MM.1S (cell line): Measurements from ENCODE around the gene LRRC1.

Experiments
- DNase-seq: peaks from one replicate; pipeline ENCODE4 v3.0.0-alpha.2; 2015
- H2AFZ ChIP-seq: fragments of 300-600 bp; sonication (generic); 2 replicates; pipeline ENCODE4 v1.6.0; 2016; ENCODE audit warnings: antibody characterized with exemption, low read length
- H3F3A ChIP-seq: fragments of 300-600 bp; sonication (generic); 2 replicates; pipeline ENCODE4 v1.6.1; 2016; ENCODE audit warnings: mild to moderate bottlenecking, antibody characterized with exemption, low read length, moderate library complexity, mixed read lengths; ENCODE audit not compliant: insufficient read depth
- H3K27ac ChIP-seq: fragments of 300-600 bp; sonication (generic); 2 replicates; pipeline ENCODE4 v1.5.1; 2016; ENCODE audit warnings: mild to moderate bottlenecking, low read length
- H3K27me3 ChIP-seq: fragments of 300-600 bp; sonication (generic); replicated peaks from 2 replicates; pipeline ENCODE4 v1.6.0; 2016; ENCODE audit warnings: low read length; ENCODE audit not compliant: insufficient read depth
- H3K36me3 ChIP-seq: fragments of 300-600 bp; sonication (generic); replicated peaks from 2 replicates; pipeline ENCODE4 v1.6.1; 2016; ENCODE audit warnings: mild to moderate bottlenecking, low read length, mixed read lengths; ENCODE audit not compliant: insufficient read depth
- H3K4me1 ChIP-seq: fragments of 300-600 bp; sonication (generic); 2 replicates; pipeline ENCODE4 v1.6.1; 2016; ENCODE audit warnings: low read length, mixed read lengths
- H3K4me2 ChIP-seq: fragments of 300-600 bp; sonication (generic); 2 replicates; pipeline ENCODE4 v1.6.0; 2016; ENCODE audit warnings: low read depth, low read length
- H3K4me3 ChIP-seq: fragments of 300-600 bp; sonication (generic); 2 replicates; pipeline ENCODE4 v1.5.1; 2016; ENCODE audit warnings: low read length, mixed read lengths
- H3K79me2 ChIP-seq: fragments of 300-600 bp; sonication (generic); 2 replicates; pipeline ENCODE4 v1.6.1; 2016; ENCODE audit warnings: mixed run types, low read length, mixed read lengths
- H3K9ac ChIP-seq: fragments of 300-600 bp; sonication (generic); 2 replicates; pipeline ENCODE4 v1.6.1; 2016; ENCODE audit warnings: low read length, mixed read lengths
- H3K9me2 ChIP-seq: fragments of 300-600 bp; sonication (generic); replicated peaks from 2 replicates; pipeline ENCODE4 v1.6.1; 2016; ENCODE audit warnings: mild to moderate bottlenecking, low read length, mixed read lengths; ENCODE audit not compliant: insufficient read depth
- H3K9me3 ChIP-seq: fragments of 300-600 bp; sonication (generic); replicated peaks from 2 replicates; pipeline ENCODE4 v1.6.1; 2016; ENCODE audit warnings: mild to moderate bottlenecking, low read length, mixed read lengths; ENCODE audit not compliant: insufficient read depth
- H4K20me1 ChIP-seq: fragments of 300-600 bp; sonication (generic); 2 replicates; pipeline ENCODE4 v1.6.1; 2016; ENCODE audit warnings: mild to moderate bottlenecking, low read length, moderate library complexity, mixed read lengths; ENCODE audit not compliant: insufficient read depth
- CTCF ChIP-seq: fragments of 300-600 bp; sonication (generic); IDR thresholded peaks from 2 replicates; pipeline ENCODE4 v1.5.1; 2016; ENCODE audit warnings: antibody characterized with exemption, low read length, mixed read lengths
- EZH2 ChIP-seq: fragments of 300-600 bp; sonication (generic); optimal IDR thresholded peaks from 2 replicates; pipeline ENCODE3; 2017; ENCODE audit warnings: low read depth, mild to moderate bottlenecking, antibody characterized with exemption, low read length, mixed read lengths
- EZH2phosphoT487 ChIP-seq: fragments of 300-600 bp; sonication (generic); IDR thresholded peaks from 2 replicates; pipeline ENCODE4 v1.6.1; 2018; ENCODE audit warnings: antibody characterized with exemption, low read length

Gene LRRC1

GRCh38 chr6:53917464-53917842 is 122.6 kb downstream of the LRRC1 start:
- peak; percentile 32 for DNase-seq
- Histone ChIP-seq H3K9ac (peak overlapping the region; percentile 37; the same call in 1 of the 2 replicates), H2AFZ (no peak overlapping the region), H3K4me2 (peak overlapping the region; percentile 61), H3F3A (peaks cover 22% of the 10 kb centered on the region), H3K27ac (peak overlapping the region; percentile 81), H3K9me3 (no peaks in the 10 kb centered on the region), H3K9me2 (no peaks in the 10 kb centered on the region), H4K20me1 (no peaks in the 10 kb centered on the region), H3K4me1 (peaks cover 50% of the 10 kb centered on the region), H3K27me3 (no peaks in the 10 kb centered on the region), H3K4me3 (peak overlapping the region; percentile 1; the same call in 1 of the 2 replicates), H3K36me3 (no peaks in the 10 kb centered on the region), H3K79me2 (0 out of 2 replicates have a peak, but pooled peaks cover 4% of the 10 kb centered on the region)
- TF ChIP-seq CTCF = no peak
- no peak for TF ChIP-seq EZH2
- no peak for TF ChIP-seq EZH2phosphoT487

GRCh38 chr6:53918854-53919510 is 124.2 kb downstream of the LRRC1 start:
- no peaks in the 10 kb centered on the region for H3K9me3 ChIP-seq
- peak overlapping the region; percentile 61; the same call in 1 of the 2 replicates for H3K4me2 ChIP-seq
- 0 out of 2 replicates have a peak, but pooled peaks cover 4% of the 10 kb centered on the region for H3K79me2 ChIP-seq
- no peaks in the 10 kb centered on the region for H3K27me3 ChIP-seq
- peaks cover 22% of the 10 kb centered on the region for H3F3A ChIP-seq
- no peak overlapping the region for H2AFZ ChIP-seq
- H3K9me2 ChIP-seq = no peaks in the 10 kb centered on the region
- peaks cover 50% of the 10 kb centered on the region for H3K4me1 ChIP-seq
- H3K4me3 ChIP-seq = no peak overlapping the region
- H3K36me3 ChIP-seq = no peaks in the 10 kb centered on the region
- H3K9ac ChIP-seq = no peak overlapping the region
- no peak overlapping the region for H3K27ac ChIP-seq
- TF ChIP-seq EZH2phosphoT487 (no peak), CTCF (no peak), EZH2 (no peak)
- no peak for DNase-seq
- no peaks in the 10 kb centered on the region for H4K20me1 ChIP-seq

GRCh38 chr6:53919881-53920360 is 125.1 kb downstream of the LRRC1 start:
- peaks cover 22% of the 10 kb centered on the region for H3F3A ChIP-seq
- no peak for DNase-seq
- no peaks in the 10 kb centered on the region for H3K27me3 ChIP-seq
- no peak overlapping the region for H2AFZ ChIP-seq
- no peak overlapping the region for H3K4me2 ChIP-seq
- no peaks in the 10 kb centered on the region for H4K20me1 ChIP-seq
- H3K36me3 ChIP-seq = no peaks in the 10 kb centered on the region
- no peak overlapping the region for H3K4me3 ChIP-seq
- H3K79me2 ChIP-seq = 0 out of 2 replicates have a peak, but pooled peaks cover 4% of the 10 kb centered on the region
- peaks cover 44% of the 10 kb centered on the region for H3K4me1 ChIP-seq
- no peaks in the 10 kb centered on the region for H3K9me2 ChIP-seq
- H3K27ac ChIP-seq = no peak overlapping the region
- H3K9ac ChIP-seq = no peak overlapping the region
- no peaks in the 10 kb centered on the region for H3K9me3 ChIP-seq
- no peak for TF ChIP-seq EZH2phosphoT487
- TF ChIP-seq CTCF = no peak
- no peak for TF ChIP-seq EZH2
